Measurements from ENCODE around the gene THSD1.

GRCh38 chr13:52395704-52396103 lies 10.3 kb downstream of the THSD1 start:
- TF ChIP-seq POLR2AphosphoS5 (IDR thresholded peaks at IDR 0.05; ENCODE audit: low read depth, low read length) (no peak), POLR2A (IDR thresholded peaks at IDR 0.05; ENCODE audit: low read depth, low read length) (no peak)
